GM10248 (cell line): ENCODE results near the gene ATP9A.
A peak's percentile ranks its signal among the peaks of the same experiment; 100 is the strongest.

Experiments
- CTCF ChIA-PET: fragments of 300-600 bp; sonication (Branson Sonifier 250); formaldehyde crosslinking; extraction: SDS; loops from one replicate; lab custom pipeline; 2021; ENCODE audit warnings: antibody characterized with exemption; lab: Yijun Ruan, JAX
- POLR2A ChIA-PET: fragments of 350-650 bp; sonication (Branson Sonifier 250); formaldehyde crosslinking; extraction: SDS; loops from one replicate; lab custom pipeline; 2020; ENCODE audit warnings: antibody characterized with exemption; lab: Yijun Ruan, JAX
- DNase-seq: peaks from one replicate; pipeline ENCODE4 v3.0.0; 2012; ENCODE audit errors: extremely low spot score
- TF ChIP-seq, protein P1 (sequence below): IDR thresholded peaks from 2 replicates; pipeline ENCODE4 v1.5.1; 2012; ENCODE audit warnings: mild to moderate bottlenecking, low read depth; ENCODE audit errors: extremely low read depth, missing control alignments, control extremely low read depth

Gene ATP9A

DNA sequence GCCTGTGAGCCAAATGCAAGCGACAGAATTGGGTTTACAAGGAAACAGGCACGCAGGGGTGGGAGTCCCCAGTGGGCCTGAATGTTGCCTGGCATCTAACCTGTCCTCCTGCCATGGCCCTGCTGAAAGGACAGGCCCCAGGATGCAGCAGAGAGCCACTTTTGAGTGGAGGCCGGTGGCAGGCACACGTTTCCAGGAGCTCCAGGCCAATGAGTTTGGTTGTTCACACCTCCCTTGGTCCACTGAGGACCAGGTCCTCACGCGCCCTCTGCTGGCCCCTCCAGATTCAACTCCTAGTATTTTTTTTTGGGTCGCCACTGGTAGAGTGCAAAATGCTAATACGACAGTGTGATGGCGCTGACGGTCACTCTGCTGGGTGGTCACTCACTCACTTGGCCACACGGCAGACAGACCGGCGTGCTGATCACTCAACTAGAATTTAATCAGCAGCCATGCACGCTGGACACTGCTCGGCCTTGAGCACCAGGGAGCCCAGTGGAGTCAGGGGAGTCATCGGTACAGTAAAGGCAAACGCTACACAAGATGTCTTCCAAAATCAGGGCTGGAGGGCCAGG, 143.9 kb downstream of the ATP9A start:
- DNase-seq: peak; percentile 83
- TF ChIP-seq, protein P1, sequence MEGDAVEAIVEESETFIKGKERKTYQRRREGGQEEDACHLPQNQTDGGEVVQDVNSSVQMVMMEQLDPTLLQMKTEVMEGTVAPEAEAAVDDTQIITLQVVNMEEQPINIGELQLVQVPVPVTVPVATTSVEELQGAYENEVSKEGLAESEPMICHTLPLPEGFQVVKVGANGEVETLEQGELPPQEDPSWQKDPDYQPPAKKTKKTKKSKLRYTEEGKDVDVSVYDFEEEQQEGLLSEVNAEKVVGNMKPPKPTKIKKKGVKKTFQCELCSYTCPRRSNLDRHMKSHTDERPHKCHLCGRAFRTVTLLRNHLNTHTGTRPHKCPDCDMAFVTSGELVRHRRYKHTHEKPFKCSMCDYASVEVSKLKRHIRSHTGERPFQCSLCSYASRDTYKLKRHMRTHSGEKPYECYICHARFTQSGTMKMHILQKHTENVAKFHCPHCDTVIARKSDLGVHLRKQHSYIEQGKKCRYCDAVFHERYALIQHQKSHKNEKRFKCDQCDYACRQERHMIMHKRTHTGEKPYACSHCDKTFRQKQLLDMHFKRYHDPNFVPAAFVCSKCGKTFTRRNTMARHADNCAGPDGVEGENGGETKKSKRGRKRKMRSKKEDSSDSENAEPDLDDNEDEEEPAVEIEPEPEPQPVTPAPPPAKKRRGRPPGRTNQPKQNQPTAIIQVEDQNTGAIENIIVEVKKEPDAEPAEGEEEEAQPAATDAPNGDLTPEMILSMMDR: peak; percentile 72
- ChIA-PET POLR2A (no interaction called here), CTCF (interaction anchor here (0.6 to 2.5 kb wide), 18 partner anchors 9 to 637 kb away, joined by 3 to 16 read pairs (median 6); no protein-coding TSS in a partner anchor)

GRCh38 chr20:51623255-51623654, 144.9 kb downstream of the ATP9A start:
- no peak for DNase-seq
- ChIA-PET CTCF (interaction anchor here (1.0 to 4.2 kb wide), 10 partner anchors 9 to 636 kb away, joined by 3 to 34 read pairs (median 4); no protein-coding TSS in a partner anchor), POLR2A (no interaction called here)
- TF ChIP-seq, protein P1: no peak

GRCh38 chr20:51622004-51622874, 146.0 kb downstream of the ATP9A start:
- ChIA-PET CTCF (interaction anchor here (0.7 to 4.2 kb wide), 11 partner anchors 8 to 635 kb away, joined by 3 to 34 read pairs (median 5); no protein-coding TSS in a partner anchor), POLR2A (no interaction called here)
- DNase-seq: no peak
- TF ChIP-seq, protein P1: no peak

DNA sequence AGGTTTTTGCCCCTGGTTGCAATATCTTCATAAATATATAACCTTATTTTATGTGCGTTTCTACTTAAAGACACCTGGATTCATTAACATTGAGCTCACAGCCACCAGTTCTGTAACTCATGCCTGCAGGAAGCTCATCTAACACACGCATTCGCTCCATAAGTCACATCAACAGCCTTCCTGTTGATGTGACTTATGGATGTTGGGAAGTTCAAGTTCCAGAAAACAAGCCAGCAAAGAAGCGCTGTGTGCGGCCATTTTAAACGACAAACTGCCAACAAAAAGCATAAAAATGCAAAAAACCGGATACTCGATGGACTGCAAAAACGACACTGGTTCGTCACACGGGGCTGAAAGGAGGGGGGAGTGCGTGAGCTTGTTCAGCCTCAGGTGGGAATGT, 147.8 kb downstream of the ATP9A start:
- CTCF ChIA-PET: interaction anchor here (1.1 to 4.2 kb wide), 6 partner anchors 10 to 639 kb away, joined by 3 to 34 read pairs (median 8); no protein-coding TSS in a partner anchor
- no peak for DNase-seq
- TF ChIP-seq, protein P1: no peak
- POLR2A ChIA-PET: no interaction called here

DNA sequence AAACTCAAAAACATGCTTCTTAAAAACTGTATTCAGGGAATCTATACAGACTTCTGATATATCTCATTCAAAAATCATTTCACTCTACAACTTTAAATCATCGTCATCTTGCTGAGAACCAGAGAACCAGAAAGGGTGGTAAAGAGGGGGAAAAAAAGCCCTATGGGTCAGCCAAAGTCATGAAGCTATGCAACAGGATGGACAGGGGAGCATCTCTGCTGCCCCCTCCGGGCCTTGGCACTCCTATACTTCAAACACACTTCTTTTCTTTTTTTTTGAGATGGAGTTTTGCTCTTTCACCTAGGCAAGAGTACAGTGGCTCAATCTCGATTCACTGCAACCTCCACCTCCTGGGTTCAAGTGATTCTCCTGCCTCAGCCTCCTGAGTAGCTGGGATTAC, 152.1 kb downstream of the ATP9A start:
- DNase-seq: no peak
- ChIA-PET POLR2A (no interaction called here), CTCF (interaction anchor here (1.1 kb wide), 2 partner anchors 29 to 629 kb away, joined by 3 read pairs; no protein-coding TSS in a partner anchor)
- TF ChIP-seq, protein P1: no peak

DNA sequence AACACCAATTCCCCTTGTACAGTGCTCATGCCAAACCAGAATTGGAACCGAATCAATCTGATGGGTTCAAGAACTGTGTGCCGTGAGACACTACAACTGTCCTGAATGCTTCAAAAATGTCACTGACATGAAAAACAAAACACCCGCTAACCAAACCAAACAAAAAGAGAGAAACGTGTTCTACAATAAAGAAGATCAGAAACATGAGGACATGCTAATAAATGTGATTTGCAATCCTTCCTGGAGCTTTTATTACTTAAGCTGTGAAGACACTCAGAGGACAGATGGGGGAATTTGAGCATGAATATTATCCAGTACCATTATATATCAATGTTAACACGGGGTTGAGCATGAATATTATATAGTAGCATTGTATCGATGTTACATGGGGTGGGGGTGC, 153.5 kb downstream of the ATP9A start:
- ChIA-PET CTCF (interaction anchor here (0.7 to 1.8 kb wide), 8 partner anchors 8 to 820 kb away, joined by 3 to 6 read pairs (median 4); partner anchors contain the start of gene BCAS4), POLR2A (no interaction called here)
- no peak for DNase-seq
- TF ChIP-seq, protein P1: no peak
